Glutamatergic neuron (in vitro differentiated cells): ENCODE data around the gene MAMDC4. TPM values are rescaled to one million over a fixed set of nuclear protein-coding genes. Genes with fewer than 3 reads are reported as not detected.

ENCODE experiments used
- DNase-seq: peaks from one replicate; pipeline ENCODE4 v3.0.0; 2022
- H3K27ac Mint-ChIP-seq: one replicate; pipeline ENCODE4 v1.8.0; 2020; ENCODE audit warnings: mild to moderate bottlenecking, mixed read lengths, inconsistent platforms; ENCODE audit not compliant: unreplicated experiment
- H3K27me3 Mint-ChIP-seq: one replicate; pipeline ENCODE4 v1.8.0; 2020; ENCODE audit warnings: mild to moderate bottlenecking, moderate library complexity, mixed read lengths, inconsistent platforms; ENCODE audit not compliant: unreplicated experiment
- H3K36me3 Mint-ChIP-seq: one replicate; pipeline ENCODE4 v1.8.0; 2020; ENCODE audit warnings: mild to moderate bottlenecking, mixed read lengths, inconsistent platforms; ENCODE audit not compliant: unreplicated experiment
- H3K4me1 Mint-ChIP-seq: one replicate; pipeline ENCODE4 v1.8.0; 2020; ENCODE audit warnings: mild to moderate bottlenecking, low read depth, mixed read lengths, inconsistent platforms; ENCODE audit not compliant: unreplicated experiment
- H3K4me3 Mint-ChIP-seq: one replicate; pipeline ENCODE4 v1.8.0; 2020; ENCODE audit warnings: mild to moderate bottlenecking, mixed read lengths, inconsistent platforms; ENCODE audit not compliant: unreplicated experiment
- H3K9me3 Mint-ChIP-seq: one replicate; pipeline ENCODE4 v1.8.0; 2020; ENCODE audit warnings: mild to moderate bottlenecking, moderate library complexity, mixed read lengths, inconsistent platforms; ENCODE audit not compliant: unreplicated experiment
- CTCF ChIP-seq: fragments of 200-600 bp; sonication (generic); IDR thresholded peaks from one replicate; pipeline ENCODE4 v1.5.0; 2021; ENCODE audit not compliant: partially characterized antibody, unreplicated experiment
- total RNA-seq: library from RNA; stranded (reverse); fragmentation: NEBNext Ultra II Directional; extraction: Animal tissue kit (Norgen Biotek cat#: 25700); gene quantifications from one replicate; pipeline ENCODE4 v1.2.1, GENCODE V29; 2021; ENCODE audit not compliant: unreplicated experiment

Gene MAMDC4
- total RNA-seq, 1 donor from 2014 or later = 17.6 TPM

GRCh38 chr9:136847088-136847825 is 4.9 kb upstream of the MAMDC4 start:
- H3K4me1 Mint-ChIP-seq = peaks cover 2% of the 10 kb centered on the region
- no peak for TF ChIP-seq CTCF
- H3K9me3 Mint-ChIP-seq = peaks cover 10% of the 10 kb centered on the region
- no peaks in the 10 kb centered on the region for H3K36me3 Mint-ChIP-seq
- peak overlapping the region; percentile 90 for H3K4me3 Mint-ChIP-seq
- DNase-seq = peak; percentile 64
- peak overlapping the region; percentile 73 for H3K27ac Mint-ChIP-seq
- peaks cover 16% of the 10 kb centered on the region for H3K27me3 Mint-ChIP-seq

DNA sequence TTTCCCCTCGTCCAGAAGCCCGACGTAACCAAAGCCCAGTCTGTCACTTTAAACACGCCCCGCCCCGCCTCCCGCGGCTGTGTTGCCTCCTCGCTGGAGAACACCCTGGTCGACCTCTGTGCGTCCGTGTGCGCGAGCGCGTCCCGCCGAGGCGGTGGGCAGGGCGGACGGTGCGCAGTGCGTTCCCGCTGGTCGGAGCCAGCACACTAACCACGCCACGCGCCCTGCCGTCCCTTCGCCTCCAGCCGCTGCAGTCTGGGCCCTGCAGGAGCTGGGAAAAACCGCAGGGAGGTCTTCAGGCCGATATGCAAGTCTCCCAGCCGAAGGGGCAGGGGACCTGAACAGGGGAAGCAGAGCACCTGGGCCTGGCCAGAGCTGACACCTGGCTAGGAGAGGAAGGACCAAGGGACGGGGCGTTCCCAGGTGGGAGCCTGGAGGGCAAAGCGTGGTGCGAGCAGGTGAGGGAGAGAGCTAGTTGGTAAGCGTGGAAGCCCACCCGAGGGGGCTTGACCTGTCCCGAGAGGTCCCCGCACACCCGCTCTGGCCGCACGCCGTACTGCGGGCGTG is 4.2 kb upstream of the MAMDC4 start:
- peaks cover 10% of the 10 kb centered on the region for H3K9me3 Mint-ChIP-seq
- H3K36me3 Mint-ChIP-seq = no peaks in the 10 kb centered on the region
- peaks cover 16% of the 10 kb centered on the region for H3K27me3 Mint-ChIP-seq
- peak overlapping the region; percentile 90 for H3K4me3 Mint-ChIP-seq
- peak; percentile 87 for DNase-seq
- no peak for TF ChIP-seq CTCF
- peaks cover 2% of the 10 kb centered on the region for H3K4me1 Mint-ChIP-seq
- H3K27ac Mint-ChIP-seq = peak overlapping the region; percentile 73

- peaks cover 13% of the 10 kb centered on the region for H3K27me3 Mint-ChIP-seq
- H3K27ac Mint-ChIP-seq = peak overlapping the region; percentile 75
- no peak for TF ChIP-seq CTCF
- DNase-seq = peak; percentile 73
- H3K9me3 Mint-ChIP-seq = peaks cover 9% of the 10 kb centered on the region
- H3K36me3 Mint-ChIP-seq = no peaks in the 10 kb centered on the region
- H3K4me3 Mint-ChIP-seq = peak overlapping the region; percentile 75
- peaks cover 2% of the 10 kb centered on the region for H3K4me1 Mint-ChIP-seq
Observed at GRCh38 chr9:136848393-136849037, 3.6 kb upstream of the MAMDC4 start.

GRCh38 chr9:136849038-136849959 is 2.8 kb upstream of the MAMDC4 start, which contains the start of gene PHPT1:
Gene PHPT1 (plus strand): TSS chr9:136849409. CDS start chr9:136849431, 22 bp downstream.
- peaks cover 12% of the 10 kb centered on the region for H3K27me3 Mint-ChIP-seq

More at GRCh38 chr9:136849038-136849959, 2.8 kb upstream of the MAMDC4 start, which contains the start of gene PHPT1:
- Mint-ChIP-seq H3K27ac (peak within 1 kb of the TSS; percentile 75), H3K4me1 (peaks cover 2% of the 10 kb centered on the region), H3K36me3 (no peaks in the 10 kb centered on the region), H3K4me3 (peak within 1 kb of the TSS; percentile 91), H3K9me3 (peaks cover 8% of the 10 kb centered on the region)
- TF ChIP-seq CTCF = no peak
- DNase-seq = peak; percentile 98
